OCI-LY1 (cell line): ENCODE data around the gene MMP11.

Experiments
- H2AFZ ChIP-seq: fragments of 200-600 bp; sonication (generic), shearing (Covaris generic); 2 replicates; pipeline ENCODE4 v1.6.0; 2014; ENCODE audit warnings: antibody characterized with exemption, mild to moderate bottlenecking, low read length
- H3F3A ChIP-seq: fragments of 200-600 bp; sonication (generic), shearing (Covaris generic); 2 replicates; pipeline ENCODE4 v1.6.0; 2014; ENCODE audit warnings: mild to moderate bottlenecking, antibody characterized with exemption, low read length, moderate library complexity; ENCODE audit not compliant: insufficient read depth
- H3K27ac ChIP-seq: fragments of 200-600 bp; sonication (generic); 2 replicates; pipeline ENCODE4 v1.5.1; 2014; ENCODE audit warnings: low read length, mixed run types, mild to moderate bottlenecking, low read depth; ENCODE audit not compliant: poor library complexity, severe bottlenecking
- H3K27me3 ChIP-seq: fragments of 200-600 bp; sonication (generic); 2 replicates; pipeline ENCODE4 v1.6.0; 2014; ENCODE audit warnings: antibody characterized with exemption, mild to moderate bottlenecking, low read length, moderate library complexity; ENCODE audit not compliant: insufficient read depth
- H3K36me3 ChIP-seq: fragments of 200-600 bp; sonication (generic); 2 replicates; pipeline ENCODE4 v1.6.1; 2014; ENCODE audit warnings: mild to moderate bottlenecking, antibody characterized with exemption, low read length, moderate library complexity, mixed read lengths; ENCODE audit not compliant: insufficient read depth
- H3K4me1 ChIP-seq: fragments of 200-600 bp; sonication (generic); 2 replicates; pipeline ENCODE4 v1.5.1; 2014; ENCODE audit warnings: mild to moderate bottlenecking, low read length, moderate library complexity; ENCODE audit not compliant: insufficient read depth, severe bottlenecking
- H3K4me2 ChIP-seq: fragments of 200-600 bp; sonication (generic), shearing (Covaris generic); 2 replicates; pipeline ENCODE4 v1.6.1; 2014; ENCODE audit warnings: low read length
- H3K4me3 ChIP-seq: fragments of 200-600 bp; sonication (generic); 2 replicates; pipeline ENCODE4 v1.5.1; 2014; ENCODE audit warnings: low read length, low read depth, mild to moderate bottlenecking, mixed read lengths; ENCODE audit not compliant: poor library complexity, severe bottlenecking
- H3K79me2 ChIP-seq: fragments of 200-600 bp; shearing (Covaris generic); 2 replicates; pipeline ENCODE4 v1.6.1; 2016; ENCODE audit warnings: mixed run types, low read length, mixed read lengths; ENCODE audit not compliant: insufficient read depth
- H3K9ac ChIP-seq: fragments of 200-600 bp; sonication (generic), shearing (Covaris generic); 2 replicates; pipeline ENCODE4 v1.6.1; 2014; ENCODE audit warnings: mild to moderate bottlenecking, low read length, mixed read lengths
- H3K9me2 ChIP-seq: fragments of 200-600 bp; sonication (generic), shearing (Covaris generic); 2 replicates; pipeline ENCODE4 v1.6.1; 2014; ENCODE audit warnings: low read depth, mild to moderate bottlenecking, low read length, mixed read lengths
- H3K9me3 ChIP-seq: fragments of 200-600 bp; shearing (Covaris generic); 2 replicates; pipeline ENCODE4 v1.6.1; 2014; ENCODE audit warnings: low read length, mixed read lengths
- H4K20me1 ChIP-seq: fragments of 200-600 bp; sonication (generic), shearing (Covaris generic); 2 replicates; pipeline ENCODE4 v1.6.0; 2016; ENCODE audit warnings: mild to moderate bottlenecking, low read length; ENCODE audit not compliant: insufficient read depth
- CTCF ChIP-seq: fragments of 200-600 bp; sonication (generic), shearing (Covaris generic); IDR thresholded peaks from 2 replicates; pipeline ENCODE4 v1.5.1; 2017; ENCODE audit warnings: mild to moderate bottlenecking, antibody characterized with exemption, low read length, moderate library complexity, mixed read lengths
- EZH2 ChIP-seq: fragments of 200-600 bp; sonication (generic), shearing (Covaris generic); IDR thresholded peaks from 2 replicates; pipeline ENCODE4 v1.8.0; 2017; ENCODE audit warnings: borderline replicate concordance, mixed run types, mild to moderate bottlenecking, antibody characterized with exemption, low read length, moderate library complexity, mixed read lengths

Gene MMP11

DNA sequence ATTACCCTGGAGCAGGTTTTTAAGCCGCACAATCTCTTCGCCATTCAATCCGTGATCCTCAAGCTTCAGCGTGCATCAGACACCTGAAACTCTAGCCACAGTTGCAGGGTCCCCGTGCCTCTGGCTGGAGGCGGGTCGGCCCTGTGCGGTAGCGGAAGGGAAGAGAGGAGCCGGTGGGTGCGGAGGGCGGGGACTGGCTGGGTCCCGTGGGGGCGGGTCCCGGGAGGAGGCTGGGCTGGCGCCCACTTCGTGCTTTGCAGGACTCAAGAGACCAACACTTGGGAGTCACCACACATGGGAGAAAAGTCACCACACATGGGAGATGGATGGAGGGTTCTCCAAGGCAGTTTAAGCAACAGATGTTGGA lies 9.1 kb upstream of the MMP11 start:
- Histone ChIP-seq H3F3A (peaks cover 3% of the 10 kb centered on the region; the same call in 1 of the 2 replicates), H3K4me1 (peaks cover 51% of the 10 kb centered on the region), H3K79me2 (peaks cover 3% of the 10 kb centered on the region; the same call in 1 of the 2 replicates), H3K9me2 (no peaks in the 10 kb centered on the region), H3K27me3 (no peaks in the 10 kb centered on the region), H3K4me3 (peak overlapping the region; percentile 82), H3K4me2 (peak overlapping the region; percentile 79), H2AFZ (no peak overlapping the region), H3K36me3 (peaks cover 39% of the 10 kb centered on the region), H4K20me1 (no peaks in the 10 kb centered on the region), H3K27ac (peak overlapping the region; percentile 57), H3K9ac (peak overlapping the region; percentile 13; the same call in 1 of the 2 replicates), H3K9me3 (no peaks in the 10 kb centered on the region)
- no peak for TF ChIP-seq EZH2
- no peak for TF ChIP-seq CTCF

DNA sequence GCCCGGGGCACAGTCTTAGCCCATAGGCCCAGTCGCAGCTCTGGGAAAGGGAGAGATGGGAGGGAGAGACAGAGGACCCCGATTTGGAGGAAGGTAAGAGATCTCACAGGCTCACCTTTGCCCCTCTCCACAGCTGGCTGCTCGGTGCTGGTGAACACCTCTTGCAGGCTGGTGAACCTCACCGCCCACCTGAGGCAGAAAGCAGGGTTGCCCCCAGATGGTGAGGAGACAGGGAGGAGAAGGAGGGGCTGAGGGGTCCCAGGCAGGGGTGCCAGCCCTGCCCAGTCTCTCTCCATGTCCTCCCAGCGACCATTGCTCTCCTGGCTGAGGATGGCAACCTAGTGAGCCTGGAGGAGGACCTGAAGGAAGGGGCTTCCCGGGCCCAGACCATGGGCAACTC lies 8.7 kb upstream of the MMP11 start:
- Histone ChIP-seq H3K27ac (peak overlapping the region; percentile 57), H3K9ac (peak overlapping the region; percentile 13; the same call in 1 of the 2 replicates), H3K4me3 (peak overlapping the region; percentile 82), H3K4me2 (peak overlapping the region; percentile 79), H3F3A (peaks cover 3% of the 10 kb centered on the region; the same call in 1 of the 2 replicates), H4K20me1 (no peaks in the 10 kb centered on the region), H3K9me3 (no peaks in the 10 kb centered on the region), H3K79me2 (peaks cover 3% of the 10 kb centered on the region; the same call in 1 of the 2 replicates), H2AFZ (no peak overlapping the region), H3K9me2 (no peaks in the 10 kb centered on the region), H3K36me3 (peaks cover 39% of the 10 kb centered on the region), H3K27me3 (no peaks in the 10 kb centered on the region), H3K4me1 (peaks cover 55% of the 10 kb centered on the region)
- no peak for TF ChIP-seq EZH2
- no peak for TF ChIP-seq CTCF

DNA sequence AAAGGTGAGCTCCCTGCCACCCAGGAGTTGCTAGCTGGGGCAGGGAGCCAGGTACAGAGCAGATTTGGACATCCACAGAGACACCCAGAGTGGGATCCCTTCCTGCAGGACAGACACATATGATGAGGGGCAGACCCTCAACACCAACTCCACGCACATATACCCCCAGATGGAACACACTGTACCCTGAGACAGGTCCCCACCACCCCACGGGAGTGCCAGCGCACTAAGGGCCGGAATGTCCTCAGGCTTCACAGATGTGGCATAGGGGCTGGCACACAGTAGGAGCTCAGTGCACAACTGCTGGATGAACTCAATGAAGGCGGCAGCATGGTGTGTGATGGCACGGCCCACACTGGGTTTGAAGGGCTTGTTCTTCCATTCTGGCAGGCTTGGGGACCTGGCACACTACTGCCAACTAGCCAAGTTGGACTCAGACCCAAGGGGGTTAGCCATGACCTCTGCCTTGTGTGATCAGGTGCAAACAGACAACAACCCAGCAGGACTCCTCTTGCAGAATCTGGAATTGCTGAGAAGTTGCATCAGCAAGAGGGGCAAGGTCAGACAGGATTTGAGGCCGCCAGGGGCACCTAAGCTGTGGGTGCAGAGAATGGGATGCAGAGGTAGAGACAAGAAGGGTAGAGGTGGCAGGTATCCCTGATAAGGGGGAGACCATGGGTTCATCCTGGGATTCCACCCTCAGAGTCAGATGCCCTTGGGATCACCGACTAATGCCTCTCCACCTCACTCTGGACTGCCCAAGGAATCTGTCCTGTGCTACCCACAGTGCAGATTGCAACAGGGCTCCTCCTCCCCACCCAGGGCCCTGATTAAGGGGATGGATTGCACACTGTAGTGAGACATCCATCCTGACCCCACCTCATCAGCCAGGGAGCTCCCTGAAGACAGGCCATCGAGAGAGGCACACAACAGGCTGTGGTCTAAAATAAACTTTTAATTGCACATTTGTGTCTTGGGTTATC lies 7.5 kb upstream of the MMP11 start:
- H3K4me1 ChIP-seq, result peaks cover 67% of the 10 kb centered on the region
- H3K4me2 ChIP-seq, result peak overlapping the region; percentile 79
- peak overlapping the region; percentile 42; the same call in 1 of the 2 replicates for H3K9ac ChIP-seq

More for the DNA sequence above, 7.5 kb upstream of the MMP11 start:
- Histone ChIP-seq H3K9me2 (no peaks in the 10 kb centered on the region), H3F3A (no peaks in the 10 kb centered on the region; the same call in 1 of the 2 replicates), H3K9me3 (no peaks in the 10 kb centered on the region), H3K27ac (peak overlapping the region; percentile 37), H3K27me3 (no peaks in the 10 kb centered on the region), H3K36me3 (peaks cover 39% of the 10 kb centered on the region), H2AFZ (no peak overlapping the region), H4K20me1 (no peaks in the 10 kb centered on the region), H3K79me2 (peaks cover 3% of the 10 kb centered on the region; the same call in 1 of the 2 replicates), H3K4me3 (peak overlapping the region; percentile 82)
- TF ChIP-seq CTCF (no peak), EZH2 (no peak)
